ENCODE data around the gene RASD1.

DNA sequence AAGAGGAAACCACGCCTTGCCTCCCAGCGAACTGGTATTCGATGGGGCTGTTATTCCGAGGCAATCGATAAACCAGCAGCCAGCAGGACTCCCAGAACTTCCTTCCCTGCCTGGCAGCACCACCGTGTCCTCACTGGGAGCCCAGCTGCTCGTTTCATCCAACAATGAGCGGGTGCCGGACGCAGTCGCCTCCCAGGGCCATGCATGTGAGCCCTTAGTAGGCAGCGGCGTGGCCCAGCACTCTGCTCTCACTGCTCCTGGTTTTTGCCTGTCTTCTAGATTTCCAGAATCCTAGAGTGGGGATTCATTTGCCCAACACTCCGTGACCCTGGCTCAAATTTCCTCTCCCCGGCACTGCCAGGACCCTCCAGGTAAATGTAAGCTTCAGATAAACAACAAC lies 29.1 kb upstream of the RASD1 start:
- TF ChIP-seq, protein P1, sequence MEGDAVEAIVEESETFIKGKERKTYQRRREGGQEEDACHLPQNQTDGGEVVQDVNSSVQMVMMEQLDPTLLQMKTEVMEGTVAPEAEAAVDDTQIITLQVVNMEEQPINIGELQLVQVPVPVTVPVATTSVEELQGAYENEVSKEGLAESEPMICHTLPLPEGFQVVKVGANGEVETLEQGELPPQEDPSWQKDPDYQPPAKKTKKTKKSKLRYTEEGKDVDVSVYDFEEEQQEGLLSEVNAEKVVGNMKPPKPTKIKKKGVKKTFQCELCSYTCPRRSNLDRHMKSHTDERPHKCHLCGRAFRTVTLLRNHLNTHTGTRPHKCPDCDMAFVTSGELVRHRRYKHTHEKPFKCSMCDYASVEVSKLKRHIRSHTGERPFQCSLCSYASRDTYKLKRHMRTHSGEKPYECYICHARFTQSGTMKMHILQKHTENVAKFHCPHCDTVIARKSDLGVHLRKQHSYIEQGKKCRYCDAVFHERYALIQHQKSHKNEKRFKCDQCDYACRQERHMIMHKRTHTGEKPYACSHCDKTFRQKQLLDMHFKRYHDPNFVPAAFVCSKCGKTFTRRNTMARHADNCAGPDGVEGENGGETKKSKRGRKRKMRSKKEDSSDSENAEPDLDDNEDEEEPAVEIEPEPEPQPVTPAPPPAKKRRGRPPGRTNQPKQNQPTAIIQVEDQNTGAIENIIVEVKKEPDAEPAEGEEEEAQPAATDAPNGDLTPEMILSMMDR (IDR thresholded peaks at IDR 0.05): no peak
- TF ChIP-seq POLR2A (IDR thresholded peaks at IDR 0.05) (no peak), EP300 (IDR thresholded peaks at IDR 0.05) (no peak)
